NCI-H1930 (cell line): ENCODE results near the gene LZTS2.
A peak's percentile ranks its signal among the peaks of the same experiment; 100 is the strongest.
"Not testable (repeated sequence)": the region's sequence is repeated elsewhere in the genome, so short reads cannot be mapped to it uniquely, and the experiment has no call there.

Experiments
- DNase-seq, 2 experiments: peaks; one replicate each; lab custom pipeline; 2025; lab: John Stamatoyannopoulos, UW

Gene LZTS2

GRCh38 chr10:101031796-101032636, 32.4 kb downstream of the LZTS2 start:
- peak; percentile 25 to 51 for DNase-seq

DNA sequence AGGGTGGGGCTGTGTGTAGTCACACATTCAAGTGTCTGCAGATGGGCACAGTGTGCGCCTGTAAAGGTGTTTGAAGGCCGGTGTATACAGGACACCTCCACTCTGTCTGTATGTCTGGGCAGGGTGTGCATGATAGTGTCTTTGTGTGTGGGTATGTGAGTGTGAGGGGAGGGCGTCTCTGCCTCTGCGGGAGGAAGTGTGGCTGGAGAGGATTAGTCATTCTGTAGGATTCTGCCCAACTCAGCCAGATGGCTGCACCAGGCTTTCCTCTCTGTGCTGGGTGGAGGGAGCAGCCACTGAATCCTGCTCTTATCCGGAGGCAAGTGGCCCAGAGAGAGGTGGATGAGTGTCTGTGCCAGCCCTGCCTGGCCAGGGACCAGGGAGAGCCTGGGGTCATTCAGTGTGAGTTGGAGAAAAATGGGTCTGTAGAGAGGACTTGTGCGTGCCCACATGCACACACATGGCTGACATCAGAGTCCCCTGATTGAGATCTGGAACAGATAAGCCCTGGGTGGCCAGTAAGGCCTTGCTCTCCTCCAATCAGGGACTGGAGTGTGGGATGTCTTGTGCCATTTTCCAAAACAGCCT, 33.1 kb downstream of the LZTS2 start:
- no peak for DNase-seq

- DNase-seq: no peak
Measured at GRCh38 chr10:101033276-101033675, 33.7 kb downstream of the LZTS2 start.

DNA sequence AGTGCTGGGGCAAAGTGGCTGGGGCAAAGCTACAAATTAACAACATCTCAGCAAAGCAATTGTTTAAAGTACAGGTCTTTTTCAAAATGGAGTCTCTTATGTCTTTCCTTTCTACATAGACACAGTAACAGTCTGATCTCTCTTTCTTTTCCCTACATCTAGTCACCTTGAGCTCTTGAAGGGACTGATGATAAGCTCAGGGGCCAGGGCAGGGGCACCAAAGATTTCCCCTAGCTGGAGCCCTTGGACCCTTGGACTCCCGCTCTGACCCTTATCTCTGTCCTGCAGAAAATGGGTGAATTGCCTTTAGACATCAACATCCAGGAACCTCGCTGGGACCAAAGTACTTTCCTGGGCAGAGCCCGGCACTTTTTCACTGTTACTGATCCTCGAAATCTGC, 34.8 kb downstream of the LZTS2 start:
- DNase-seq: not testable (repeated sequence)

GRCh38 chr10:101035314-101035713, 35.7 kb downstream of the LZTS2 start:
- no peak for DNase-seq

DNA sequence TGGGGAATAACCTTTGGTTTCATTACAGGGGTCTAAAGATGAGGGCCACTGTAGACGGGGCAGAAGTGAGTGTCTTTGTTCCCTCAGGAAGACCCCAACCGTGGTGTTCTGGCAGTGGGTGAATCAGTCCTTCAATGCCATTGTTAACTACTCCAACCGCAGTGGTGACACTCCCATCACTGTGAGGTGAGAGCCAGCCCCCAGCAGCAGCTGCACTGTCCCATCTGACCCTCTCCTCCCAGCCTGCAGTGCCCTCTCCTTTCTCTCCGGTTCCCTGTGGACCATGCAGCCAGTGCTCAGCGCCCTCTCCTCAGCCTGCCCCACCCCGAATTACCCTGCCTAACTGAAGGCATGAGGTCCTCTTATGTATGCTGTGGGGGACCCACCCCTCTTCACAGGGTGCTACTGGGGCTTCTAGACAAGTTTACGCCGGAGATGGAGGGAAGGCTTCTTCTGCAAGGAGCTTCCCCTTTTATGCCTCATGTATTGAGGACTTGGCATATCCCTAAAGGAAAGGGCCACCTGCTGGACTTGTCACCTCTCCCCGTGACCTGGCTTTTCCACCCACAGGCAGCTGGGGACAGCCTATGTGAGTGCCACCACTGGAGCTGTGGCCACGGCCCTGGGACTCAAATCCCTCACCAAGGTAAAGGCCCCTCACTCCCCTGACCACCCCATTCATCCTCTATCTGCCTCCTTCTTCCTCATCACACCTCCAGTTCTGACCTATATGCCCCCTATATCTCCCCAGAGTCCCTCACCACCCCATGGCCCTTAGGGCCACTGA, 36.5 kb downstream of the LZTS2 start:
- no peak for DNase-seq

GRCh38 chr10:101036726-101037125, 37.1 kb downstream of the LZTS2 start:
- no peak for DNase-seq

- no peak for DNase-seq
Measured at GRCh38 chr10:101038484-101038883, 38.9 kb downstream of the LZTS2 start.

GRCh38 chr10:101040061-101040460, 40.5 kb downstream of the LZTS2 start:
- DNase-seq: no peak

GRCh38 chr10:101040851-101041250, 41.2 kb downstream of the LZTS2 start:
- no peak for DNase-seq

GRCh38 chr10:101041252-101041761, 41.7 kb downstream of the LZTS2 start:
- DNase-seq: peak; percentile 11 to 45

- no peak for DNase-seq
Measured at GRCh38 chr10:101042118-101042517, 42.5 kb downstream of the LZTS2 start.

DNA sequence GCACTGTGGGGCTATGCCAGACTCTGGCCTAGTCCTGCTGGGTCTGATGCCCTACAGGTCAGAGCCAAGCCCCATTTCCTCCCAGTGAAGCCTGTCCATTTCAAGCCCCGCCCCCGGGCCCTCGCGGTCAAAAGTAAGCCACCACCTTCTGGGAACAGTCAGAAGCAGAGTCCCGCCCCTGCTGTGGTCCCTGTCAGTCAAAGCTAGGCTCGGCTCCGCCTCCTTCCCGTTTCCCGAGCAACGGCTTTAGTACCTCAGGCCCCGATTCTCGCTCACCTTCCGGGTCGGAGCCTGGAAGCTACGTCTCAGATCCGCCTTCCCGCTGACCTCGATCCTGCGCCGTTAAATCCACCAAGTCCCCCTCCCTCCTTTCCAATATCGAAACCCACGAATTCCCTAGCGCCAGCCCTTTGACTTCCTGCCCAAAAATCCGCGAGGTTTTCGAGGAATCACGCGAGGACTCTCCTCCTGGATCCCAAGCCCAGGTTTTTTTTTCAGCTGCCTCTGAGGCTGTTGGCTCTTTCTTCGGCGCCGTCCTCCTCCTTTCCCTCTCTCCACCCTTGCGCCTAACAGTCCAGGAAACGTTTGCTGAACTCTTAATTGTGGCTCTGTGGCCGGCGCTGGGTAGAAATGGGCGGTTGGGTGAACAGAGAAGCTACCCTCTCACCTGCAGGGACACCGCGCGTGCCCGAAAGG, 43.2 kb downstream of the LZTS2 start:
- peak; percentile 82 to 83 for DNase-seq

DNA sequence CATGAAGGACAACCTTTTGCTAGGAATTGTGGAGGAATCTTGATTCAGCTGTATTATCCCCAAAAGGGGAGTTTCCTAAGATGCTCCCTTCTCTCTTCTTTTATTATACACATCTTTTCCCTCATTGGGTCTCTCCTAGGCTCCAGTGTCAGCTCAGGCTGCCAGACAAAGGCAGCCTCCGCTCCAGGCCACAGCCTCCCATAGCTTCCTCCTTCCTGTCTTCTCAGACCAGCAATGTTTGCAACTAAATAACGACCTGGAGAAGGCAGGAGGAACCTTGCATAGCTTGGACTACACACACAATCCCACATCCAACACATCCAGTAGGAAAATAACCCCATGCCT, 43.7 kb downstream of the LZTS2 start:
- no peak for DNase-seq

DNA sequence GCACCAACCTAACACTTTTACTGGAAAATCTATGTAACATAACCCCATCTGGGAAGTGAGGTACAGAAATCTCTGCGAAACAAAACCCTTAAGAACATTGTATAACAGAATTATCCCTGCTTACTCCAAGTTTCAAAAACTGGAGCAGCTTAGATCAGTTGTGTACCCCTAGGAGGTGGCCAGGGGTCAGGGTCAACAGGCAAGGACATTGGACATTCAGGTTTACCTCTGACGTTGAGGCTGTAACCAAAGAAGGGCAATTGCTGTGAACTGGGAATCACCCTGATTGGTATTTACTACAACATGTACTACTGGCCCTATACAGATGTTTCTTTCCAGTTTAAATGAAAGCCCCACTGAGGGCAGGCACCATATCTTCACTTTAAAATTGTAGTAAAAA, 44.5 kb downstream of the LZTS2 start:
- DNase-seq: no peak

DNA sequence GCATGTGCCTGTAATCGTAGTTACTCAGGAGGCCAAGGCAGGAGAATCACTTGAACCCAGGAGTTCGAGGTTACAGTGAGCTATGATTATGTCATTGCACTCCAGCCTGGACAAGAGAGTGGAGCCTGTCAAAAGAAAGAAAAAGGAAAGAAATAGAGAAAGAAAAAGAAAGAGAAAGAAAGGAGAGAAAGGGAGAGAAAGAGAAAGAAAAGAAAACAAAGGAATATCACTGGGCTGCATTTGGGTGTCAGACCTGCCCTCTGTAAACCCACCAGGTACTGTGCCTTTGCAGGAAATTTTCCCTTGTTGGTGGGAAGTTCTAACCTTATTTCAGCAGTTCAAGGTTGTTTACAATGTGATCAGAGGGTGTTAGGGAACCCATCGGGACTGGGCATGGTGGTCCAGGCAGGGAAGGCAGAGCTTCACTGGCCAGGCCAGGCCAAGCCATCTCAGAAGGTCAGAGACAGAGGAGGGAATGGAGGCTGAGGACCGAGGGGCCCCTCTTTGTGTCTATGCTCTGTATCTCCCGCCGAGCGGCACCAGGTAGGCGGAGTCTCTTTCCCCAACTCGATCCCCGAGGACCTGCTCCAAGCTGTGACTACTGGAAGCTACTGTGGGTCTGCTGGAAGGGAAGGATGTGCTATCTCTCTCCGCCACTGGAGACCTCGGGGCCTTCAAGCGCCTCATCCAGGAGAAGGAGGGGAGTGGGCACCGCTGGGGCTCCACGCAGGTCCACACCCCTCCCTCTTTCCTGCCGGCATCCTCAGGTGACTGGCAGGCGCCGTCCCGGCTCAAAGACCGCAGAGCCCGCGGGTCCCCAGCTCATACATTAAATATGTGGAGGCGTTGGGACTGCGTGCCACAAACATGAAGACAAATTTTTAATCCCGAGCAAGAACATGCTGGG, 47.0 kb downstream of the LZTS2 start:
- DNase-seq: no peak

DNA sequence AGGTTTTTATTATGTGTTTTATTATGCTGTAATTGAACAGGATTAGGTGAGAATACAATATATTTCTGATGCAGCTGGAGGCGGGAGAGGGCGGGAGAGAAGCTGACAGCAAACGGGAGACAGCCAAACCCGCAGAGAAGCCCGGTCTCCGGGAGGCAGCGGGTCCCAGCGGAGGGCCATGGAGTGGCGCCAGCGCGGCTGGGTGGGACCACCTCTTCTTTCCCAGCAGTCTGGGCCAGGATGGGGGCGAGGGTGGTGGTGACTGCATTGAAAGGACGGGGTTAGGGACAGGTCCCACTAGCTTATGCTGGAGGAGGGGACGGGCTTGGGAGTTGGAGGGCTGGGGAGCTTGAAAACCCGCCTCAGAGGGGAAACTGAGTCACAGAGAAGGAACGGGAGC, 47.7 kb downstream of the LZTS2 start:
- no peak for DNase-seq

DNA sequence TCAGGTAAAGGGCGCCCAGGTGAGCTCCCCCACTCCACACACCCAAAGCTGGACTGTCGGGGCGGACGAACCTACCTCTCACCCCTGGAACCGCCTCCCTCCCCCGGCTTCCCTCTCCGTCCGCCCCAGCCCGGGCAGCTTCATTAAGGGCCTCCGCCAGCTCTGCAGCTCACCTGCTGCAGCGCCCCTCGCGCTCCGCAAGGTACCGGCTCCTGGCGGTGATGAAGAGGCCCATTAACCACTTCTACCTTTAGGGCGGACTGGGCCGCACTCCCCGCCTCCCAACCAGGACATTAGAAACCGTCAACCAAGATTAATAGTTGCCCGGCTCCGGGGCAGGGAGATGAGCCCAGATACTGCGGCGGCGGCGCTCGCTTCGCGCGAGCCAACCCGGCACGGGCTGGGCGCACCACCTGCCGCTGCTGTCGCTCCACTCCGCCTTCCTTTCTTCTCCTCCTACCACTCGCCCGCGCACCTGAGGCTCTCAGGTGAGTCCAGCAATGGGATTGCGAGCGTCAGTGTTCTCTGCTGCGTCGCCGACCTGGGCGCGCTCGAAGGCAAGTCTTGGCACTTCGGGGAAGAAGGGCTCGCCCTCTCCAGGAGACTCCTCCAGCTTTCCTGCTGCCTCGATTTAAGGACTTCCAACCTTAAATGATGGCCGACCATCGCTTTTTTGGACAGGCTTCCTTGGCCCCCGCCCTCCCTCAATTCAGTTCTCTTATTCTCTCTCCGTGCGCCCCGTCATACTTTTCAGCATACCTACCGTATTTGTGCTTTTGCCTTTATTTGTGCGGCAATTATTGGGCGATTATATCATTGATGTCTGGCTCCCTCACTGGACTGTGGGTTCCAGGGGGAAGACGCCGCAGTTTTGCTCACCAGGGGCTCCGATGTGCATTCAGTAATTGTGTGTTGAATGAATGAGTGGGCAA, 48.6 kb downstream of the LZTS2 start:
- DNase-seq: peak; percentile 48 to 64

- peak; percentile 33 to 67 for DNase-seq
Measured at GRCh38 chr10:101050208-101051069, 50.8 kb downstream of the LZTS2 start.
